ENCODE data around the gene DCDC1. TPM values are rescaled to one million over a fixed set of nuclear protein-coding genes. Genes with fewer than 3 reads are reported as not detected.
A peak's percentile ranks its signal among the peaks of the same experiment; 100 is the strongest.

Gene DCDC1
- total RNA-seq, 6 donors from 2014 or later: 0.11 to 25.2 (median 3.3) TPM

- no peak overlapping the region for H3K27ac ChIP-seq
- no peaks in the 10 kb centered on the region for H3K36me3 ChIP-seq
- whole genome bisulfite sequencing, 2 donors: 70 to 74% methylated on average over 2 of the region's 2 CpGs
- H3K4me1 ChIP-seq: no peaks in the 10 kb centered on the region
- H3K27me3 ChIP-seq: no peaks in the 10 kb centered on the region
- ATAC-seq (ENCODE audit: low FRiP score in 2 of 2): no peak
- no peak for DNase-seq
- no peak overlapping the region for H3K4me3 ChIP-seq
- H3K9me3 ChIP-seq: no peaks in the 10 kb centered on the region
- no peak for TF ChIP-seq CTCF (IDR thresholded peaks at IDR 0.05)
- TF ChIP-seq POLR2A (IDR thresholded peaks at IDR 0.05): no peak
- TF ChIP-seq EP300 (IDR thresholded peaks at IDR 0.05): no peak
- TF ChIP-seq POLR2AphosphoS5 (IDR thresholded peaks at IDR 0.05): no peak
These were observed 170.2 kb downstream of the DCDC1 start for GRCh38 chr11:31199378-31199777.

GRCh38 chr11:31173926-31174680 lies 195.4 kb downstream of the DCDC1 start:
- 83 to 100% methylated on average over 5 to 8 of the region's 8 CpGs for WGBS, 2 donors
- no peak for ATAC-seq (ENCODE audit: low FRiP score in 2 of 2)

GRCh38 chr11:31160504-31161422 lies 208.8 kb downstream of the DCDC1 start:
- no peak overlapping the region for H3K27ac ChIP-seq
- no peaks in the 10 kb centered on the region for H3K9me3 ChIP-seq
- no peaks in the 10 kb centered on the region for H3K27me3 ChIP-seq
- no peaks in the 10 kb centered on the region for H3K4me1 ChIP-seq
- 50 to 51% methylated on average over 5 of the region's 5 CpGs for WGBS, 2 donors
- H3K4me3 ChIP-seq: no peak overlapping the region
- H3K36me3 ChIP-seq: no peaks in the 10 kb centered on the region
- ATAC-seq (ENCODE audit: low FRiP score in 2 of 2) (no peak), DNase-seq (no peak)
- TF ChIP-seq CTCF (IDR thresholded peaks at IDR 0.05): peak in 2 of 6 experiments; percentile 7 to 32
- no peak for TF ChIP-seq POLR2A (IDR thresholded peaks at IDR 0.05)
- no peak for TF ChIP-seq EP300 (IDR thresholded peaks at IDR 0.05)
- no peak for TF ChIP-seq POLR2AphosphoS5 (IDR thresholded peaks at IDR 0.05)

More at GRCh38 chr11:31173926-31174680, 195.4 kb downstream of the DCDC1 start:
- no peaks in the 10 kb centered on the region for H3K36me3 ChIP-seq
- H3K9me3 ChIP-seq: peaks cover 0 to 3% (median 0%) of the 10 kb centered on the region in 4 donors
- no peak overlapping the region for H3K27ac ChIP-seq
- TF ChIP-seq POLR2AphosphoS5 (IDR thresholded peaks at IDR 0.05) (no peak), POLR2A (IDR thresholded peaks at IDR 0.05) (no peak), CTCF (IDR thresholded peaks at IDR 0.05) (no peak), EP300 (IDR thresholded peaks at IDR 0.05) (no peak)
- no peak overlapping the region for H3K4me3 ChIP-seq
- H3K27me3 ChIP-seq: no peaks in the 10 kb centered on the region
- no peaks in the 10 kb centered on the region for H3K4me1 ChIP-seq
- peak in 1 of 2 donors; percentile 34 for DNase-seq

- no peak for ATAC-seq (ENCODE audit: low FRiP score in 2 of 2)
- H3K36me3 ChIP-seq: no peaks in the 10 kb centered on the region
- 55 to 62% methylated on average over 3 of the region's 3 CpGs for WGBS, 2 donors
- H3K4me1 ChIP-seq: no peaks in the 10 kb centered on the region
- no peaks in the 10 kb centered on the region for H3K9me3 ChIP-seq
- no peak overlapping the region for H3K4me3 ChIP-seq
- no peak for DNase-seq
- no peak overlapping the region for H3K27ac ChIP-seq
- TF ChIP-seq POLR2AphosphoS5 (IDR thresholded peaks at IDR 0.05) (no peak), EP300 (IDR thresholded peaks at IDR 0.05) (no peak)
- no peaks in the 10 kb centered on the region for H3K27me3 ChIP-seq
These were observed 218.7 kb downstream of the DCDC1 start for GRCh38 chr11:31150841-31151240.

- Histone ChIP-seq H3K4me3 (no peak overlapping the region), H3K27ac (no peak overlapping the region), H3K27me3 (no peaks in the 10 kb centered on the region), H3K36me3 (no peaks in the 10 kb centered on the region), H3K4me1 (no peaks in the 10 kb centered on the region), H3K9me3 (no peaks in the 10 kb centered on the region)
- ATAC-seq (ENCODE audit: low FRiP score in 2 of 2) (no peak), DNase-seq (no peak)
- TF ChIP-seq POLR2A (IDR thresholded peaks at IDR 0.05) (no peak), EP300 (IDR thresholded peaks at IDR 0.05) (no peak), POLR2AphosphoS5 (IDR thresholded peaks at IDR 0.05) (no peak), CTCF (IDR thresholded peaks at IDR 0.05) (no peak)
- WGBS, 2 donors: 80 to 98% methylated on average over 2 of the region's 2 CpGs
These were observed 219.5 kb downstream of the DCDC1 start for GRCh38 chr11:31150011-31150410.
